GM13976 (cell line): ENCODE results near the gene CACNB4.
"Not testable (repeated sequence)": the region's sequence is repeated elsewhere in the genome, so short reads cannot be mapped to it uniquely, and the experiment has no call there.

Experiments used
- DNase-seq: peaks from one replicate; pipeline ENCODE4 v3.0.0; 2012; ENCODE audit warnings: low spot score
- in situ Hi-C: fragments of 300-500 bp; cut with MboI; formaldehyde crosslinking; loops from one replicate; pipeline ENCODE4 v1.12.0; 2022; ENCODE audit warnings: low sequenced_read_pairs, mixed read lengths, inconsistent platforms; ENCODE audit not compliant: unreplicated experiment
- TF ChIP-seq, protein P1 (sequence below): IDR thresholded peaks from 2 replicates; pipeline ENCODE4 v1.5.1; 2012; ENCODE audit warnings: borderline replicate concordance, mild to moderate bottlenecking; ENCODE audit not compliant: insufficient read depth; ENCODE audit errors: extremely low read depth, missing control alignments, control extremely low read depth

Gene CACNB4

GRCh38 chr2:151945186-151945585 lies 153.7 kb downstream of the CACNB4 start:
- TF ChIP-seq, protein P1, sequence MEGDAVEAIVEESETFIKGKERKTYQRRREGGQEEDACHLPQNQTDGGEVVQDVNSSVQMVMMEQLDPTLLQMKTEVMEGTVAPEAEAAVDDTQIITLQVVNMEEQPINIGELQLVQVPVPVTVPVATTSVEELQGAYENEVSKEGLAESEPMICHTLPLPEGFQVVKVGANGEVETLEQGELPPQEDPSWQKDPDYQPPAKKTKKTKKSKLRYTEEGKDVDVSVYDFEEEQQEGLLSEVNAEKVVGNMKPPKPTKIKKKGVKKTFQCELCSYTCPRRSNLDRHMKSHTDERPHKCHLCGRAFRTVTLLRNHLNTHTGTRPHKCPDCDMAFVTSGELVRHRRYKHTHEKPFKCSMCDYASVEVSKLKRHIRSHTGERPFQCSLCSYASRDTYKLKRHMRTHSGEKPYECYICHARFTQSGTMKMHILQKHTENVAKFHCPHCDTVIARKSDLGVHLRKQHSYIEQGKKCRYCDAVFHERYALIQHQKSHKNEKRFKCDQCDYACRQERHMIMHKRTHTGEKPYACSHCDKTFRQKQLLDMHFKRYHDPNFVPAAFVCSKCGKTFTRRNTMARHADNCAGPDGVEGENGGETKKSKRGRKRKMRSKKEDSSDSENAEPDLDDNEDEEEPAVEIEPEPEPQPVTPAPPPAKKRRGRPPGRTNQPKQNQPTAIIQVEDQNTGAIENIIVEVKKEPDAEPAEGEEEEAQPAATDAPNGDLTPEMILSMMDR: no peak
- in situ Hi-C loops: no loop called here
- no peak for DNase-seq

DNA sequence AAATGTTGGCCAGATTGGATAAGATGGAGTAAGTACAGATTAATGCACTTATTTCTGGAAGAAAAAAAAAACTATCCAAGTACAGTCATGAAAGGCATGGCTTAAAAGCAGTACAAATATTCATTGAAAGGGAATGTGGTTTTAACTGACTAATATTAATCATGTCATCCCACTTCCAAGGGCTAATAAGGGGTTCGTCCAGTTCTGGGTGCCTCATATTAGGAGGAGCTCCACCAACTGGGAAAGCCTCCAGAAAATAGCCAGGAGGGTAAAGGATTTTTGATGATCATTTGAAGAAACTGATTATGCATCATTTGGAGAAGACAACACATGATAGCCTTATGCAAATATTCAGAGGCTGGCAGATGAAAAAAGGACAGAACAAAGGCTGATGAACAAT lies 155.4 kb downstream of the CACNB4 start:
- in situ Hi-C loops: no loop called here
- TF ChIP-seq, protein P1: no peak
- DNase-seq: no peak

- DNase-seq, in situ Hi-C loops: not testable (repeated sequence)
Measured at GRCh38 chr2:151942540-151943205, 156.2 kb downstream of the CACNB4 start.

GRCh38 chr2:151937966-151938365 lies 160.9 kb downstream of the CACNB4 start:
- TF ChIP-seq, protein P1: no peak
- in situ Hi-C loops: no loop called here

DNA sequence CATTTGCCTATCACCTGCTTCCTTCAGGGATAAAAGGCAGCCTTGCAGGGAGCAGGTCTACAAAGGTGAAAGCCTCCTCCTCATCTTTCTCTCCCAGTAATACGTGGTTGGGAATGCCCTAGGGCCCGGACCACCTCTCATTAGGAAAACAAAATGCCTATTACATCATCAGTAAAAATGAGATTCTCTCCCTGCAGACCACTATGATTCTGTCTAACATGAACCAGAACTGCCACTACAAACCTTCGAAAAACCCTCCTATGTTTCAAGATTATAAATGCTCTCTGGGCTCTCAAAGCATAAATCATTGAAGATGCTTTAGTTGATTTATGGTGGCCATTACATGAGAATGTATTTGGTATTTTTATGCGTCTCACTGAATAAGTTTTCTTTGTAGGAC lies 162.2 kb downstream of the CACNB4 start:
- TF ChIP-seq, protein P1: no peak
- in situ Hi-C loops: no loop called here
- no peak for DNase-seq

More at GRCh38 chr2:151937966-151938365, 160.9 kb downstream of the CACNB4 start:
- DNase-seq: no peak

DNA sequence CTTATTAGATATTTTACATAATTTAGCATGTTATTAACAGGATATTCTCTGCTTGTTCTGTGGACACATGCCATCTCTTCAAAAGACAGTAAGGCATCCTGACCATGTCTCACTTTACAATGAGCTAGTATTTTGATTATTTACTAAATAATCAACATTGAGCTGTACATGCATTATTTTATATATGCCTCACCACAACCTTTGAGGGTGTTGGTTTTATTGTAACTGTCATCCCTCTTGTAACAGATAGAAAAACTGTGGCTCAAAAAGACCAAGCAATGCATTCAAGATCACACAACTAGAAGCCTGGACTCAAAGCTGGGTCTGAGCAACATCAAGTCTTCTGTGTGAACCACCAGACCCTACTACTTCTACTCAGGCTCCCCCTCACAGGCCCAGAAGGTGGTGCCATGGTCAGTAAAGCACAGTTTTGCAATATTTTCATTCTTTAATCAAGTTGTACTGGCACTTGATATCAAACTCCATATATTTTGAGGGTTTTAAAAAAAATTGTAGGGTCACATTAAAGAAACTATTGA lies 165.5 kb downstream of the CACNB4 start:
- TF ChIP-seq, protein P1: no peak
- DNase-seq: no peak
- in situ Hi-C loops: no loop called here

- TF ChIP-seq, protein P1: no peak
- in situ Hi-C loops: no loop called here
- no peak for DNase-seq
Measured at GRCh38 chr2:151931756-151932155, 167.1 kb downstream of the CACNB4 start.
